ENCODE results near the gene GNAZ. TPM values are rescaled to one million over a fixed set of nuclear protein-coding genes. Genes with fewer than 3 reads are reported as not detected.

Gene GNAZ
- total RNA-seq, 1 experiment from 2014 or later = 5.0 TPM

- Mint-ChIP-seq H3K4me1 (peaks cover 26 to 30% of the 10 kb centered on the region in 2 experiments), H3K27ac (peak overlapping the region in 1 of 3 experiments; percentile 33; a peak in 1 of 7 replicates), H3K36me3 (ENCODE audit: insufficient read depth in 1 of 3, low read depth in 3 of 3) (peaks cover 0 to 5% (median 2%) of the 10 kb centered on the region in 3 experiments; a peak in 4 of 7 replicates), H3K4me3 (no peak overlapping the region; a peak in 1 of 5 replicates), H3K27me3 (ENCODE audit: low read depth) (peaks cover 60% of the 10 kb centered on the region), H3K9me3 (peaks cover 5 to 8% of the 10 kb centered on the region in 2 experiments; a peak in 4 of 5 replicates)
- no peak overlapping the region for H2BK20ac ChIP-seq (ENCODE audit: low read depth, low read length, poor library complexity, severe bottlenecking)
- no peak overlapping the region for H2AFZ ChIP-seq (ENCODE audit: low read length)
- H3K4me2 ChIP-seq (ENCODE audit: insufficient read depth, insufficient read length, low read length) = no peak overlapping the region
- H3K56ac ChIP-seq (ENCODE audit: insufficient read length, low read depth, low read length) = no peak overlapping the region
- no peaks in the 10 kb centered on the region for H3K4me1 ChIP-seq (ENCODE audit: insufficient read depth, low read length)
- H3K27me3 ChIP-seq (ENCODE audit: insufficient read depth, low read length) = no peaks in the 10 kb centered on the region; the same call in 1 of the 2 replicates
- DNase-seq = no peak
- no peak for TF ChIP-seq CTCF (conservative IDR thresholded peaks at IDR 0.05)
- no peak overlapping the region for H4K91ac ChIP-seq (ENCODE audit: insufficient read length, low read depth, low read length)
- H2BK5ac ChIP-seq (ENCODE audit: insufficient read length, low read length) = no peak overlapping the region
- no peaks in the 10 kb centered on the region for H3K9me3 ChIP-seq (ENCODE audit: control insufficient read depth, low read depth, low read length)
- no peak overlapping the region for H4K5ac ChIP-seq (ENCODE audit: insufficient read length, low read depth, low read length)
- H4K20me1 ChIP-seq (ENCODE audit: control insufficient read depth, insufficient read depth, insufficient read length) = no peaks in the 10 kb centered on the region
- H2BK12ac ChIP-seq (ENCODE audit: insufficient read length, low read depth, low read length) = no peak overlapping the region
- no peak overlapping the region for H2AK5ac ChIP-seq (ENCODE audit: insufficient read length, low read length)
- H3K9ac ChIP-seq (ENCODE audit: extremely low read depth, insufficient read length, low read length) = no peak overlapping the region
- H3T11ph ChIP-seq (ENCODE audit: low read length) = no peak overlapping the region
- no peak overlapping the region; the same call in 1 of the 2 replicates for H3K14ac ChIP-seq (ENCODE audit: insufficient read depth, low read length)
- no peak overlapping the region for H2BK15ac ChIP-seq (ENCODE audit: low read depth, low read length)
- H3K23ac ChIP-seq (ENCODE audit: insufficient read length, low read depth, low read length) = no peak overlapping the region
- H2BK120ac ChIP-seq (ENCODE audit: low read depth, low read length, poor library complexity, severe bottlenecking) = no peak overlapping the region
- no peak overlapping the region for H3K4ac ChIP-seq (ENCODE audit: low read depth, low read length)
- WGBS (ENCODE audit: extremely low coverage, insufficient read length, low lambda C conversion rate) = no CpG with 5 or more reads among the region's 6 CpGs
- no peaks in the 10 kb centered on the region for H3K23me2 ChIP-seq (ENCODE audit: insufficient read length, low read depth, low read length, poor library complexity, severe bottlenecking)
- no peaks in the 10 kb centered on the region for H3K79me1 ChIP-seq (ENCODE audit: insufficient read depth, low read depth, low read length, poor library complexity, severe bottlenecking)
- H4K8ac ChIP-seq (replicated peaks; ENCODE audit: insufficient read length, low read depth, low read length) = no peak overlapping the region
- no peaks in the 10 kb centered on the region for H3K79me2 ChIP-seq (ENCODE audit: insufficient read depth, low read length)
- H3K27ac ChIP-seq (ENCODE audit: insufficient read length, low read depth, low read length) = no peak overlapping the region
- H3K18ac ChIP-seq (ENCODE audit: insufficient read length, low read depth, low read length) = no peak overlapping the region
Observed at GRCh38 chr22:23036684-23037428, 33.5 kb upstream of the GNAZ start.
